Anterior cingulate cortex (tissue), 58 donors: ENCODE data around the gene IFIT3.

Experiments used
- DNase-seq, 58 donors: peaks; one replicate each; lab custom pipeline; 2025; lab: John Stamatoyannopoulos, UW

IFIT3 gene

GRCh38 chr10:89382757-89383156 is 55.0 kb downstream of the IFIT3 start:
- DNase-seq: no peak

GRCh38 chr10:89384474-89385340 is 56.9 kb downstream of the IFIT3 start:
- no peak for DNase-seq

GRCh38 chr10:89388806-89389205 is 61.0 kb downstream of the IFIT3 start:
- no peak for DNase-seq

- peak in 4 of 58 donors; percentile 10 to 64 (median 19) for DNase-seq
Observed at GRCh38 chr10:89389254-89389653, 61.5 kb downstream of the IFIT3 start.
